Lung (tissue), 12 donors: ENCODE results near the gene ACACB. TPM values are rescaled to one million over a fixed set of nuclear protein-coding genes. Genes with fewer than 3 reads are reported as not detected.

Experiments used
- ATAC-seq: fragments of 200-7000 bp; cut with Tn5 transposase; one replicate; pipeline ENCODE4 v1.9.1; 2020; ENCODE audit warnings: moderate number of reproducible peaks; ENCODE audit not compliant: insufficient read depth, low FRiP score
- DNase-seq, 3 donors: peaks; one replicate each; pipeline ENCODE4 v3.0.0-alpha.2; 2013 to 2017
- H3K27ac ChIP-seq, 2 donors: one replicate each; pipeline ENCODE4 v1.5.1; 2013; ENCODE audit warnings: mild to moderate bottlenecking in 2 of 2, moderate library complexity in 2 of 2, control low read depth in 1 of 2, inconsistent platforms in 1 of 2, low read depth in 1 of 2, low read length in 1 of 2
- H3K27me3 ChIP-seq, 3 donors: one replicate each; pipeline ENCODE4 v1.5.1; 2013; ENCODE audit warnings: low read length in 2 of 3; ENCODE audit not compliant: control insufficient read depth in 3 of 3, insufficient read depth in 3 of 3
- H3K36me3 ChIP-seq, 4 donors: one replicate each; pipeline ENCODE4 v1.5.1; 2013; ENCODE audit warnings: low read length in 4 of 4, mild to moderate bottlenecking in 1 of 4, moderate library complexity in 1 of 4; ENCODE audit not compliant: control insufficient read depth in 4 of 4, insufficient read depth in 4 of 4
- H3K4me1 ChIP-seq, 5 donors: one replicate each; pipeline ENCODE4 v1.5.1; 2013; ENCODE audit warnings: low read length in 5 of 5, mild to moderate bottlenecking in 2 of 5, moderate library complexity in 1 of 5; ENCODE audit not compliant: control insufficient read depth in 5 of 5, insufficient read depth in 5 of 5
- H3K4me3 ChIP-seq: one replicate; pipeline ENCODE4 v1.5.1; 2013; ENCODE audit warnings: mild to moderate bottlenecking, control low read depth, moderate library complexity
- H3K9ac ChIP-seq, 2 donors: one replicate each; pipeline ENCODE4 v1.5.1; 2013; ENCODE audit warnings: low read length in 2 of 2, control low read depth in 1 of 2; ENCODE audit not compliant: insufficient read depth in 1 of 2
- H3K9me3 ChIP-seq, 4 donors: one replicate each; pipeline ENCODE4 v1.5.1; 2013; ENCODE audit warnings: low read length in 3 of 4, mild to moderate bottlenecking in 1 of 4, moderate library complexity in 1 of 4; ENCODE audit not compliant: control insufficient read depth in 4 of 4, insufficient read depth in 3 of 4
- CTCF ChIP-seq: IDR thresholded peaks from 2 replicates; pipeline ENCODE4 v1.5.1; 2012; ENCODE audit warnings: mild to moderate bottlenecking; ENCODE audit errors: control extremely low read depth, extremely low read depth
- WGBS, 2 donors: extraction: QIAGEN DNeasy Blood & Tissue Kit; methylation state at CpG; one replicate each; pipeline ENCODE4 v1.1.7; 2013; 5-methylcytosine and 5-hydroxymethylcytosine counted together
- polyA plus RNA-seq, 2 donors: library from polyadenylated mRNA; stranded (reverse); fragments of 200-250 nt; gene quantifications; one replicate each; pipeline ENCODE4 v1.2.1, GENCODE V29; 2013
- total RNA-seq, 2 donors: library from RNA; depleted of rRNA in 1 of 2; stranded (reverse); fragments of >200 nt in 1 of 2; gene quantifications; one replicate each; pipeline ENCODE4 v1.2.1, GENCODE V29; 2014 to 2021
- donor health status: control.
- donor health status: control.
- donor health status: Bipolar disorder and iron deficiency.
- donor health status: healthy.
- donor health status: DM: yes; HTN: yes; CAD: no.

ACACB gene
- total and polyA plus RNA-seq, 4 donors = 2.9 to 24.5 (median 18.2) TPM

- TF ChIP-seq CTCF = no peak
- WGBS, 2 donors = 90 to 95% methylated on average over 3 of the region's 3 CpGs
- no peak overlapping the region for H3K9ac ChIP-seq
- no peaks in the 10 kb centered on the region for H3K27me3 ChIP-seq
- peaks cover 20 to 30% (median 22%) of the 10 kb centered on the region in 4 donors for H3K36me3 ChIP-seq
- H3K27ac ChIP-seq = no peak overlapping the region
- H3K9me3 ChIP-seq = no peaks in the 10 kb centered on the region
- no peak for ATAC-seq
- no peak overlapping the region for H3K4me3 ChIP-seq
- H3K4me1 ChIP-seq = no peaks in the 10 kb centered on the region
- no peak for DNase-seq
These were observed 76.0 kb downstream of the ACACB start for GRCh38 chr12:109192358-109192757.

GRCh38 chr12:109193896-109194295 is 77.5 kb downstream of the ACACB start:
- DNase-seq (no peak), ATAC-seq (no peak)
- Histone ChIP-seq H3K27me3 (no peaks in the 10 kb centered on the region), H3K9me3 (no peaks in the 10 kb centered on the region), H3K4me3 (no peak overlapping the region), H3K4me1 (no peaks in the 10 kb centered on the region), H3K36me3 (peaks cover 14 to 30% (median 19%) of the 10 kb centered on the region in 4 donors), H3K27ac (peak overlapping the region in 1 of 2 donors; percentile 26), H3K9ac (no peak overlapping the region)
- 95 to 97% methylated on average over 8 of the region's 8 CpGs for WGBS, 2 donors
- TF ChIP-seq CTCF = no peak

- no peak for TF ChIP-seq CTCF
- Histone ChIP-seq H3K4me1 (no peaks in the 10 kb centered on the region), H3K36me3 (peaks cover 16 to 35% (median 20%) of the 10 kb centered on the region in 4 donors), H3K4me3 (no peak overlapping the region), H3K27me3 (no peaks in the 10 kb centered on the region), H3K9me3 (no peaks in the 10 kb centered on the region), H3K9ac (no peak overlapping the region), H3K27ac (no peak overlapping the region)
- no peak for ATAC-seq
- no peak for DNase-seq
- 83 to 97% methylated on average over 4 of the region's 4 CpGs for WGBS, 2 donors
These were observed 79.9 kb downstream of the ACACB start for GRCh38 chr12:109196332-109196731.

- H3K36me3 ChIP-seq = peaks cover 12 to 33% (median 23%) of the 10 kb centered on the region in 4 donors
- ATAC-seq (no peak), DNase-seq (no peak)
- no peak overlapping the region for H3K27ac ChIP-seq
- no peak for TF ChIP-seq CTCF
- no peak overlapping the region for H3K4me3 ChIP-seq
- WGBS, 2 donors = 91 to 92% methylated on average over 10 of the region's 10 CpGs
- H3K4me1 ChIP-seq = no peaks in the 10 kb centered on the region
- H3K9ac ChIP-seq = no peak overlapping the region
- H3K27me3 ChIP-seq = no peaks in the 10 kb centered on the region
- H3K9me3 ChIP-seq = no peaks in the 10 kb centered on the region
These were observed 80.9 kb downstream of the ACACB start for GRCh38 chr12:109197327-109197726.
